ENCODE measurements around the gene PLCD3. TPM values are rescaled to one million over a fixed set of nuclear protein-coding genes. Genes with fewer than 3 reads are reported as not detected.

PLCD3 gene
- total RNA-seq, 2 experiments from 2014 or later, result 4.3 to 4.4 TPM

DNA sequence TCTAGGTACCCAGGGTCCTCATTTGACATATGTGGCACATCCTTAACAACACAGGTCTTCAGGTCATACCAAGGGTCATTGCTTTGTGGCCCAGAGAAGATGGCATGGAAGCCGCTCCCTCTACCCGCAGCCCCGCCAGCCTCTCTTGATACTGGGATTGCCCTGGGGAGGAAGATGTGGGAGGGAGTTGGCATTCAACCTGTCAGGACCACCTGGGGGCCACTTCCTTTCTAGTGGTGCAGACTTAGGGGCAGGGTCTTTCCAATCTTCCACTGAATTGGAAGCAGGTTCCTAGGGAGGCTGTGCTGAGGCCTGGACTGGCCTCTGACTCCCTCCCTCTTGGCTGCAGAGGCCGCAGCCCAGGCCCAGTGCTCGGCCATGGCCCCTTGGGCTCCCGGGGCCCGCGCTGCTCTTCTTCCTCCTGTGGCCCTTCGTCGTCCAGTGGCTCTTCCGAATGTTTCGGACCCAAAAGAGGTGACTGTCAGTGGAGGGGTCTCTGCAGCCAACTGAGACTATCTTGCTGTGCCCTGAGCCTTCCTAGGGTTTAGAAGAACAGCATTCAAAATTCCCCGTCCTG is 10.9 kb upstream of the PLCD3 start:
- intact Hi-C loops (cut with micrococcal nuclease), result loop anchor here (10.0 kb wide), 1 partner anchor 938 kb away; no protein-coding TSS in a partner anchor
- POLR2A ChIA-PET, result no interaction called here
- CTCF ChIA-PET, result interaction anchor here (1.7 kb wide), 1 partner anchor 8 kb away, joined by 26 read pairs; the partner anchor contains the start of gene ACBD4
- H3K4me3 Mint-ChIP-seq, result peak overlapping the region; percentile 46
- DNase-seq, result no peak
- no peaks in the 10 kb centered on the region for H3K27me3 Mint-ChIP-seq
- peaks cover 38% of the 10 kb centered on the region for H3K4me1 Mint-ChIP-seq (ENCODE audit: low read depth)
- peaks cover 9% of the 10 kb centered on the region for H3K36me3 Mint-ChIP-seq
- peak overlapping the region; percentile 3 for H3K27ac Mint-ChIP-seq
- no peaks in the 10 kb centered on the region for H3K9me3 Mint-ChIP-seq

DNA sequence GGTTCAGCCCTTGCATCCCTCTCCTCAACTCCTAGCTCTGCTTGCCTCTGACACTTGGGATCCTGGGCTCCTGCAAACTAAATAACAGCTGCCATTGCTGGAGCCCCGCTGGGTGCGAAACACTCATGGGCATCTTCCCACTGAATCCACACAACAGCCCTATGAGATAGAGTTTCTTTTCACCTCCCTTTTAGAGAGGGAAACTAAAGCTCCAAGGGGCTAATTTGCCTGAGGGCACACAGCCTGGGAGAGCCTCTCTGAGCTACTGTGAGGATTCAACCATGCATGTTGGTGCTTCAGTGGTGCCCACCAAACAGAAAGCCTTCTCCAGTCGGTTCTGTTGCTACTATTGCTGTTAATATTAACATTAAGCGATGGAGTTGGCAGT is 7.2 kb upstream of the PLCD3 start:
- no peaks in the 10 kb centered on the region for H3K9me3 Mint-ChIP-seq
- DNase-seq, result no peak
- H3K4me3 Mint-ChIP-seq, result no peak overlapping the region
- peaks cover 26% of the 10 kb centered on the region for H3K4me1 Mint-ChIP-seq (ENCODE audit: low read depth)
- no peak overlapping the region for H3K27ac Mint-ChIP-seq
- CTCF ChIA-PET, result interaction anchor here (1.0 to 8.0 kb wide), 4 partner anchors 9 to 80 kb away, joined by 3 to 335 read pairs (median 3); partner anchors contain the start of gene HEXIM1
- H3K36me3 Mint-ChIP-seq, result peaks cover 1% of the 10 kb centered on the region
- no peaks in the 10 kb centered on the region for H3K27me3 Mint-ChIP-seq
- intact Hi-C loops (cut with micrococcal nuclease), result loop anchor here (10.0 kb wide), 1 partner anchor 245 kb away; no protein-coding TSS in a partner anchor
- POLR2A ChIA-PET, result interaction anchor here (0.9 kb wide), 1 partner anchor 10 kb away, joined by 3 read pairs; no protein-coding TSS in a partner anchor

DNA sequence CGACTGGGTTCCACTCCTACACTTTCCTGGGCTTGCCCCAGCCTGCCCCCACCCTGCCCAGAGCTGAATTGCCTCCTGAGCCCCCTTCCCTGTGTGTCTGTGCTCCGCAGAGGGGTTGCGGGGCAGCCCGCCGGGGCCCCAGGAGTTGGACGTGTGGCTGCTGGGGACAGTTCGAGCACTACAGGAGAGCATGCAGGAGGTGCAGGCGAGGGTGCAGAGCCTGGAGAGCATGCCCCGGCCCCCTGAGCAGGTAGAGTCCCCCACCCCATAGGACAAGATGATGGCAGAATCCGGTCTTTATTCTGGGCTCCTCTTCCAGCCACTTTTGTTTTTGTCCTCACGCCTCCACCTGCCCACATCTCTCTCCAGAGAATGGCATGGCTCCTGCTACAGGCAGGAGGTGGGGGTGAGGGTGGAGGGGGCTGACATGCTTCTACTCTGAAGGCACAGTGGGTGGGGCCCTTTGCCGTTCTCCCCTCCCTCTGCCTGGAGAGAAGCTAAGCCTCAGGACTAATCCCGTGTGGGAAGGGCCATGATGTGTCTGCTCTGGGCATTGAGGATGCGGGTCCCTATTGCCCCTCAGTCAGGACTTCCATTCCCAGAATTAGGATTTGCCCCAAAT is 6.7 kb upstream of the PLCD3 start:
- intact Hi-C loops (cut with micrococcal nuclease), result loop anchor here (10.0 kb wide), 1 partner anchor 246 kb away; no protein-coding TSS in a partner anchor
- H3K27me3 Mint-ChIP-seq, result no peaks in the 10 kb centered on the region
- H3K9me3 Mint-ChIP-seq, result no peaks in the 10 kb centered on the region
- no peak overlapping the region for H3K4me3 Mint-ChIP-seq
- peaks cover 1% of the 10 kb centered on the region for H3K36me3 Mint-ChIP-seq
- POLR2A ChIA-PET, result interaction anchor here (0.9 kb wide), 1 partner anchor 10 kb away, joined by 3 read pairs; no protein-coding TSS in a partner anchor
- H3K27ac Mint-ChIP-seq, result no peak overlapping the region
- H3K4me1 Mint-ChIP-seq (ENCODE audit: low read depth), result peaks cover 25% of the 10 kb centered on the region
- CTCF ChIA-PET, result interaction anchor here (1.0 to 8.0 kb wide), 4 partner anchors 9 to 81 kb away, joined by 3 to 335 read pairs (median 3); partner anchors contain the start of gene HEXIM1
- no peak for DNase-seq

DNA sequence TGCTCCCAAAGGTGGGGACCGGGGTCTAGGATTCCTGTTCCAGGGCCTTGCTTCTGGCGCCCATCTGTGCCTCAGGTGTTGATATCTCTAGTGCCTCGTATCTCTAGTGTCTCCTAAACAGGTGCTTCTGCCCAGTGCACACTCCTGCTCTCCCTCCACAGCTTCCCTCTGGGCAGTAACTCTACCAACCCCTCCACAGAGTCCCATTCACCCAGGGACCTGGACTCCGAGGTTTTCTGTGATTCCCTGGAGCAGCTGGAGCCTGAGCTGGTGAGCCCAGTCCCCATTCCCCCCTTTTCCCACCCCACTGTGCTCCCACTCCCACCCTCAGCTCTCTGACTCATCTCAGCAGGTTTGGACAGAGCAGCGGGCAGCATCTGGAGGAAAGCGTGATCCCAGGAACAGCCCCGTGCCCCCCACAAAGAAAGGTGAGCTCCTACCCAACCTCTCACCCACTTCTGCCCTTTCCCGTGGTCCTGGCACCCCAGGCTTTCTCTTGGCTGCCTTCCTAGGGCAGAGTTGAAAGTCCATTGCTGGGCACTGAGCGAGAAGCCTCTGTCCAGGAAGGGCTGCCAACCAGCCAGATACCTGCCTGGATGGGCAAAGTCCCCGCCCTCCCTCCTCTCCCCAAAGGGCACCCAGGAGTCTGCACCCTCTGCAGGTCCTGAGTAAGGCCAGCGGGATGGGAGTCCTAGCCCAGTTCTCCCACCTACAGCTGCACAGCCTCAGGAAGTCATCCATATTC is 5.4 kb upstream of the PLCD3 start:
- H3K36me3 Mint-ChIP-seq, result peaks cover 1% of the 10 kb centered on the region
- DNase-seq, result no peak
- intact Hi-C loops (cut with micrococcal nuclease), result loop anchor here (10.0 kb wide), 1 partner anchor 247 kb away; no protein-coding TSS in a partner anchor
- H3K4me3 Mint-ChIP-seq, result no peak overlapping the region
- ChIA-PET CTCF (interaction anchor here (4.1 to 8.0 kb wide), 2 partner anchors 15 to 60 kb away, joined by 316 to 335 read pairs; partner anchors contain the start of gene HEXIM1), POLR2A (interaction anchor here (1.0 kb wide), 1 partner anchor 11 kb away, joined by 3 read pairs; the partner anchor contains the start of gene HEXIM1)
- H3K9me3 Mint-ChIP-seq, result no peaks in the 10 kb centered on the region
- no peaks in the 10 kb centered on the region for H3K27me3 Mint-ChIP-seq
- peaks cover 19% of the 10 kb centered on the region for H3K4me1 Mint-ChIP-seq (ENCODE audit: low read depth)
- H3K27ac Mint-ChIP-seq, result no peak overlapping the region

DNA sequence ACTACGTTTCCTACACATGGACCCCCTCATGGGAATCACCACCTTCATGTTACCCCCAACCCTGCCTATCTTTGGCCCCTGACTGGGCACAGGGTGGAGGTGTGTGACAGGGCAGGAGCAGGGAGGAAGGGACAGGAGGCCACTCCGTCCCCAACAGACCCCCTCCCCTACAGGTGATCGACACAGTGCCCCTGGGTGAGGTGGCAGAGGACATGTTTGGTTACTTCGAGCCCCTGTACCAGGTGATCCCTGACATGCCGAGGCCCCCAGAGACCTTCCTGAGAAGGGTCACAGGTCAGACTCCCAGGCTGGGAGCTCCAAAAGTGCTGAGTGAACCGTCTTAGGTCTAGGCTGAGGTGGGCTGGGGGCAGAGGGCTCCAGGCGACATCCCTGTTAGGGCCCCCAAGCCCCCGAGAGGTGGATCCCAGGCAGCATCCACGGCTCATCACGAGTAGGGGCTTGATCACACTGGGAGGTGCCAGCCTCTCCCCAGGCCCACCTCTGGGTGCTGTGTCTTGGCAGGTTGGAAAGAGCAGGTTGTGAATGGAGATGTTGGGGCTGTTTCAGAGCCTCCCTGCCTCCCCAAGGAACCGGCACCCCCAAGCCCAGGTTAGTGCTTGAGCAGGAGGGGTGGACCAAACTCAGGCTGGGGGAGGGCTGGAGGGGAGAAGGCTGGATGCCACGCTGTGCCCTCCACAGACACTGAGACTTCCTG is 4.7 kb upstream of the PLCD3 start:
- Mint-ChIP-seq H3K36me3 (peaks cover 1% of the 10 kb centered on the region), H3K4me3 (peak overlapping the region; percentile 83), H3K4me1 (ENCODE audit: low read depth) (peaks cover 18% of the 10 kb centered on the region), H3K9me3 (no peaks in the 10 kb centered on the region), H3K27ac (no peak overlapping the region), H3K27me3 (no peaks in the 10 kb centered on the region)
- POLR2A ChIA-PET, result interaction anchor here (1.0 to 2.1 kb wide), 2 partner anchors 11 to 12 kb away, joined by 3 to 38 read pairs; partner anchors contain the start of gene HEXIM1
- CTCF ChIA-PET, result interaction anchor here (2.3 to 8.0 kb wide), 3 partner anchors 15 to 92 kb away, joined by 43 to 335 read pairs (median 316); partner anchors contain the start of gene HEXIM1
- intact Hi-C loops (cut with micrococcal nuclease), result loop anchor here (10.0 kb wide), 1 partner anchor 248 kb away; no protein-coding TSS in a partner anchor
- DNase-seq, result no peak

DNA sequence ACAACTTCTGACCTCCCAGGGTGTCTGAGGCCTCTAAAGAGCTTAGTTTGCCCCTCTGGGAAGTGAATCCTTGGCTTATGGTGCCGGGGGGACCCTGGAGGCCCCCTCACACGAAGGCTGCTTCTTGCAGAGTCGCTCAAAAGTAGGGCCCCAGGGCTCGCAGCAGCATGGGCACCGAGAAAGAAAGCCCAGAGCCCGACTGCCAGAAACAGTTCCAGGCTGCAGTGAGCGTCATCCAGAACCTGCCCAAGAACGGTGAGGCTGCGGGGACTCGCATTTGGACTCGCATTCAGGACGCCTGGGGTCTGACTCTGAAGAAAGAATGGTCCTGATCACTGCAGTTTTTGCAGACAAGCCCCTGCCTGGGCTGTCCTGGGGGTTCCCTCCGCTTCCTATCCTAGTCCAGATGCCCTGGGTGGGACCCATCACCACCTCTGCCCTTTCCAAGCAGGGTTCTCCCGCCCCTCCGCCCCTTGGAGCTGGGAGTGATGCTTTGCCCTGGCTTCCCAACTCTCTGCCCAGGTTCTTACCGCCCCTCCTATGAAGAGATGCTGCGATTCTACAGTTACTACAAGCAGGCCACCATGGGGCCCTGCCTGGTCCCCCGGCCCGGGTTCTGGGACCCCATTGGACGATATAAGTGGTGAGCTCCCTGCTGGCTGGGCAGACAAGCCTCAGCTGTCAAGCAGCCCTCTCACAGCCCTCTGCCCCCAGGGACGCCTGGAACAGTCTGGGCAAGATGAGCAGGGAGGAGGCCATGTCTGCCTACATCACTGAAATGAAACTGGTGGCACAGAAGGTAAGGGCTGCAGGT is 3.9 kb upstream of the PLCD3 start:
- Mint-ChIP-seq H3K9me3 (no peaks in the 10 kb centered on the region), H3K27ac (peak overlapping the region; percentile 67), H3K36me3 (peaks cover 1% of the 10 kb centered on the region), H3K4me3 (peak overlapping the region; percentile 83), H3K27me3 (peaks cover 1% of the 10 kb centered on the region), H3K4me1 (ENCODE audit: low read depth) (peaks cover 14% of the 10 kb centered on the region)
- peak; percentile 18 for DNase-seq
- intact Hi-C loops (cut with micrococcal nuclease), result loop anchor here (1.0 to 10.0 kb wide), 4 partner anchors 12 to 249 kb away; partner anchors contain the start of genes HEXIM1 and NMT1
- ChIA-PET POLR2A (interaction anchor here (0.9 to 2.1 kb wide), 5 partner anchors 13 to 95 kb away, joined by 3 to 38 read pairs (median 5); partner anchors contain the start of genes HEXIM1 and HEXIM2), CTCF (interaction anchor here (0.6 to 8.0 kb wide), 85 partner anchors 8 to 904 kb away, joined by 3 to 335 read pairs (median 5); partner anchors contain the start of genes DCAKD, EFTUD2, FMNL1 and GPATCH8)

DNA sequence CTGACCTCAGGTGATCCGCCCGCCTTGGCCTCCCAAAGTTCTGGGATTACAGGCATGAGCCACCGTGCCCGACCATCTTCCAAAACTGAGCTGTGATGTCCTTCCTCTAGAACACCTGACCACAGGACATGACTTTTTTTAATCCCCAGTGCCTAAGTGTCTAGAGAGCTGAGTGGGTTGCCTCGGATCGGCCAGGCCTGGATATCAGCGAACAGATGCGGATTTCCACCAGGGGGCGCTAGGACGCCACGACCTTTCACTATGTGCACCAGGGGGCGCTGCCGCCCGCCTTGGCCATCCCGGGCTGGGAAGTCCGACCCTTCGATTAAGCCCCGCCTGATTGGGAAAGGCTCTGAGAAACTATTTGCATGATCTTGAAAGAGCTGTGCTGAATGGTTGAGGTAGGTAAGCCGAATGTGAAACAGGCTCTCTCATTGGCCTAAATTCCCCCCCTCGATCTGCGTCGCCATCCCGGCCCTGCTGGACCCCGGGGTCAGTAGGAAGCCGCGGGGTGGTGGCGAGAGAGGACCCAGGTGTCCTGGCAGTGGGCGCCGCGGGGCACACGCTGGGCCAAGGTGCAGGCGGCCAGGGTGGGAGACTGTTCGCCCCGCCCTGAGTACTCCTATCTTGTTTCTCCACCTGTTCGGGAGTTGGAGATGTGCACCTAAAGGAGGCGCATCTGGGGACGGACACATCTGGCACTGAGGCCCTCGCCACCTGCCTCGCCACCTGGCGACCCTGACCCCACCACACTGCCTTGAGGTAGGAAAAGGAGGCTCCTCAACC is 3.1 kb upstream of the PLCD3 start, which contains the start of gene ACBD4:
Gene ACBD4, plus strand, starts transcription at position 496 of the 786 bp plus-strand sequence. CDS start 458 bp downstream, outside the sequence.
- peaks cover 13% of the 10 kb centered on the region for H3K4me1 Mint-ChIP-seq (ENCODE audit: low read depth)
- intact Hi-C loops (cut with micrococcal nuclease), result loop anchor here (1.0 to 10.0 kb wide), 4 partner anchors 13 to 249 kb away; partner anchors contain the start of genes HEXIM1 and NMT1
- H3K27me3 Mint-ChIP-seq, result peaks cover 5% of the 10 kb centered on the region
- peak; percentile 98 for DNase-seq
- CTCF ChIA-PET, result interaction anchor here (0.6 to 8.0 kb wide), 88 partner anchors 9 to 903 kb away, joined by 3 to 335 read pairs (median 5); partner anchors contain the start of genes DCAKD, EFTUD2, FMNL1 and GPATCH8
- no peaks in the 10 kb centered on the region for H3K36me3 Mint-ChIP-seq
- peak within 1 kb of the TSS; percentile 67 for H3K27ac Mint-ChIP-seq
- H3K9me3 Mint-ChIP-seq, result no peaks in the 10 kb centered on the region
- H3K4me3 Mint-ChIP-seq, result peak within 1 kb of the TSS; percentile 83
- POLR2A ChIA-PET, result interaction anchor here (0.9 to 2.1 kb wide), 5 partner anchors 14 to 96 kb away, joined by 3 to 38 read pairs (median 5); partner anchors contain the start of genes HEXIM1 and HEXIM2

DNA sequence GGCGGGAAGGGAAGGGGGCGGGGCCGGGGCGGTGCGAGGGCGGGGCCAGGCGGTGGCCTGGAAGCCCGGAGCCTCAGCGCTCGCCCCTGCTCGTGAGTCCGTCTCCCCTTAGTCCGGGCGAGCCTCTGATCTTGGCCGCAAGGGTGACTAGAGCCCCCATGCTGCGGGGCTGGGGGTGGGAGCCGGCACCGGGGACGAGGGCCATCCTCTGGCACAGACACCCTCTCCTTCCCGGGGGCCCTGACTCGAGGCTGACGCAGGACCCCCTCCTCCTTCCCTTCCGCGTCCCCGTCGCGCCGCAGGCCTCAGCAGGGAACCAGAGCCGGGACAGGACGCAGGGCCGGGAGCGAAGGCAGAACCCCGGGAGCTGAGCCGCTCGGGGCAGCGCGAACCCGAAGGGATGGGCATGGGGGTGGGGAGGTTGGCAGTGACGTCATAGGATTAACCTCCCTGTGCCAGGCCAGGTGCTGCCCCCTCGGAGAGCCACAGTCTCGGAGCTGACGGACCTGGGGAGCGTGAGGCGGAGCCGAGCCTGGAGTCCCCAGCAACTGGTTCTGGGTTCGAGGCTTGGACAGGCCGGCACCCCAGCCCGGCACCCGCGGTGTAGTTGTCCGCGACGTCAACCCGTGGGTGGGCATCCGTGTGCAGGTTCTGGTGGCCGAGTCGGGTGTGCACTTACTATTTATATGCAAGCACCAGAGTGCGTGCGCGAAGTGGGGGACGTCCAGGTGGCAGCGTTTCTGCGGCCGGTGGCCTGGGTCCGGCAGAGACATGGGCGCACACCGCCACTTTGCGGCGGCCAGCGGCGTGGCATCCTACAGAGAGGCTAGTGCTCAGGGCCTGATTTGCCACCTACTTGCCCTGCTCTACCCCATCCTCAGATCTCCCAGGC is 503 bp upstream of the PLCD3 start:
- H3K36me3 Mint-ChIP-seq, result no peaks in the 10 kb centered on the region
- no peaks in the 10 kb centered on the region for H3K9me3 Mint-ChIP-seq
- H3K4me1 Mint-ChIP-seq (ENCODE audit: low read depth), result peaks cover 13% of the 10 kb centered on the region
- ChIA-PET POLR2A (no interaction called here), CTCF (interaction anchor here (0.6 to 8.0 kb wide), 11 partner anchors 17 to 357 kb away, joined by 3 to 335 read pairs (median 3); no protein-coding TSS in a partner anchor)
- peak; percentile 80 for DNase-seq
- peak overlapping the region; percentile 84 for H3K4me3 Mint-ChIP-seq
- no peak overlapping the region for H3K27ac Mint-ChIP-seq
- peaks cover 6% of the 10 kb centered on the region for H3K27me3 Mint-ChIP-seq
- intact Hi-C loops (cut with micrococcal nuclease), result loop anchor here (2.0 to 10.0 kb wide), 4 partner anchors 81 to 358 kb away; partner anchors contain the start of gene DCAKD
